Loucy (cell line): ENCODE data around the gene GFRA1.

Experiments
- H2AFZ ChIP-seq: fragments of 200-600 bp; sonication (generic); 2 replicates; pipeline ENCODE4 v1.6.0; 2016; ENCODE audit warnings: antibody characterized with exemption, mild to moderate bottlenecking, low read length, moderate library complexity
- H3F3A ChIP-seq: fragments of 200-600 bp; 2 replicates; pipeline ENCODE4 v1.6.0; 2016; ENCODE audit warnings: antibody characterized with exemption, low read depth, mild to moderate bottlenecking
- H3K27me3 ChIP-seq: fragments of 200-600 bp; sonication (generic); 2 replicates; pipeline ENCODE4 v1.6.1; 2014; ENCODE audit warnings: low read length, mild to moderate bottlenecking; ENCODE audit not compliant: insufficient read depth, poor library complexity, severe bottlenecking
- H3K36me3 ChIP-seq: fragments of 200-600 bp; sonication (generic); 2 replicates; pipeline ENCODE4 v1.6.1; 2016; ENCODE audit warnings: low read length; ENCODE audit not compliant: insufficient read depth
- H3K4me1 ChIP-seq: fragments of 200-600 bp; sonication (generic); 2 replicates; pipeline ENCODE4 v1.5.1; 2014; ENCODE audit warnings: low read length, mild to moderate bottlenecking; ENCODE audit not compliant: insufficient read depth, poor library complexity, severe bottlenecking
- H3K4me2 ChIP-seq: fragments of 200-600 bp; sonication (generic); 2 replicates; pipeline ENCODE4 v1.6.0; 2014; ENCODE audit warnings: antibody characterized with exemption, low read length, low read depth, mild to moderate bottlenecking; ENCODE audit not compliant: poor library complexity, severe bottlenecking
- H3K4me3 ChIP-seq: fragments of 200-600 bp; sonication (generic); 2 replicates; pipeline ENCODE4 v1.5.1; 2014; ENCODE audit warnings: low read length, mild to moderate bottlenecking, mixed read lengths; ENCODE audit not compliant: poor library complexity, severe bottlenecking
- H3K79me2 ChIP-seq: fragments of 200-600 bp; sonication (generic); 2 replicates; pipeline ENCODE4 v1.6.1; 2014; ENCODE audit warnings: low read length; ENCODE audit not compliant: insufficient read depth
- H3K9ac ChIP-seq: fragments of 200-600 bp; sonication (generic); 2 replicates; pipeline ENCODE4 v1.6.0; 2014; ENCODE audit warnings: mild to moderate bottlenecking, low read depth, low read length, moderate library complexity; ENCODE audit not compliant: poor library complexity, severe bottlenecking
- H3K9me2 ChIP-seq: fragments of 200-600 bp; sonication (generic); replicated peaks from 2 replicates; pipeline ENCODE4 v1.6.1; 2016; ENCODE audit warnings: low read depth, low read length, mixed read lengths
- H3K9me3 ChIP-seq: fragments of 200-600 bp; sonication (generic); 2 replicates; pipeline ENCODE4 v1.6.1; 2014; ENCODE audit warnings: mild to moderate bottlenecking, antibody characterized with exemption, low read length, low read depth; ENCODE audit not compliant: insufficient read depth
- H4K20me1 ChIP-seq: fragments of 200-600 bp; sonication (generic); 2 replicates; pipeline ENCODE4 v1.6.0; 2014; ENCODE audit warnings: antibody characterized with exemption, low read length, mild to moderate bottlenecking; ENCODE audit not compliant: insufficient read depth, poor library complexity, severe bottlenecking
- CTCF ChIP-seq: fragments of 200-600 bp; sonication (generic); conservative IDR thresholded peaks from 2 replicates; pipeline ENCODE4 v1.5.1; 2014; ENCODE audit warnings: mild to moderate bottlenecking, antibody characterized with exemption, low read length
- EZH2phosphoT487 ChIP-seq: fragments of 200-600 bp; IDR thresholded peaks from 2 replicates; pipeline ENCODE4 v1.6.1; 2018; ENCODE audit warnings: antibody characterized with exemption, mild to moderate bottlenecking, moderate library complexity, borderline replicate concordance

Gene GFRA1

DNA sequence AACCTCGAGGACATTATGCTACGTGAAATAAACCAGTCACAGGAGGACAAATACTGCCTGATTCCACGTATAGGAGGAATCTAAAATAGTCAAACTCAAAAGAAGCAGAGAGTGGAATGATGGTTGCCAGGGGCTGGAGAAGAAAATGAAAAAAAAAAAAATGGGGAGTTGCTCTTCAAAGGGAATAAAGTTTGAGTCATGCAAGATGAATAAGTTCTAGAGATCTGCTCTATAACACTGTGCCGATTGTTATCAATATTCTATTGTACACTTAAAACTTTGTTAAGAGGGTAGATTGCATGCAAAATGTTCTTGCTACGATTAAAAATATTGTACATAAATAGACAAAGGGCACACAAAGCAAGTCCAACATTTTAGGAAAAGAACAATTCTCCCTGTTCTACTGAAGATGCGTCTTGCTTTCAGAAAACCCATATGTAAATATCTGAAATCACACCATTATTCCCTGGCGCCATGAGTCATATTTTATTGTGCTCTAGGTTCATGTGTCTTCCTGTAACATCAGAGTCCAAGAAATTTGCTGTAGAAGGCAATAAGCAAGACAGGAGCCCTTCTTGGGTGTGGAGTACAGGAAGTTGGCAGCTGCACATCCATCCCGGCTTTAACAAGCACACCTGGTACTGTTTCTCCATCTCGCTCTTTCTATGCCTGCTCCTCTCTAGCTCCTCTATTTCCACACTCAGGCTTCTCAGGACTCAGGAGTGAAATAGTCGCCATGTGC, 145.9 kb downstream of the GFRA1 start:
- Histone ChIP-seq H3K9ac (no peak overlapping the region), H3K9me2 (no peaks in the 10 kb centered on the region), H3K79me2 (peaks cover 13% of the 10 kb centered on the region; the same call in 1 of the 2 replicates), H3K4me2 (no peak overlapping the region), H3F3A (no peaks in the 10 kb centered on the region; the same call in 1 of the 2 replicates), H3K9me3 (peaks cover 5% of the 10 kb centered on the region; the same call in 1 of the 2 replicates), H3K4me3 (no peak overlapping the region), H2AFZ (no peak overlapping the region), H3K4me1 (peaks cover 41% of the 10 kb centered on the region), H4K20me1 (no peaks in the 10 kb centered on the region), H3K36me3 (peaks cover 20% of the 10 kb centered on the region; the same call in 1 of the 2 replicates), H3K27me3 (no peaks in the 10 kb centered on the region)
- no peak for TF ChIP-seq EZH2phosphoT487
- no peak for TF ChIP-seq CTCF

DNA sequence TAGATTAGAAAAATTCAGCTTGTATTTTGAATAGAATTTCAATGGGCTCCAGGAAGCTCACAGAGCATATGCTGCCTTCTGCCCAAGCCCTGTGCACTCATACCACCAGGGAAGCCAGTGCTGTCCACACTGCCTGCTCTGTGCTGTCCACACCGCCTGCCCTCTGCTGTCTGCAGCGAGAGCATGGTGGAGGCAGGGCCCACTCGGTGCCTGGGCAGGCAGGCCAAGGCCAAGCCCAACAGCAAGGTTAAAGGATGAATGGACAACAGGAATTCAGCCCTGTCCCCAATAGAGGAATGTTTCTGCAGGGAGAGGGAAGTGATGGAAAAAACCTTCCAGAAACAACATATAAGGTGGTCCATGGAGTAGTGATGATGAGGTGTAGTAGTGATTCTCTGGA, 146.8 kb downstream of the GFRA1 start:
- Histone ChIP-seq H3K9me3 (peaks cover 5% of the 10 kb centered on the region; the same call in 1 of the 2 replicates), H3K9me2 (no peaks in the 10 kb centered on the region), H3K4me3 (no peak overlapping the region), H3K4me1 (peaks cover 39% of the 10 kb centered on the region), H3K27me3 (no peaks in the 10 kb centered on the region), H3K79me2 (peaks cover 13% of the 10 kb centered on the region; the same call in 1 of the 2 replicates), H3K9ac (no peak overlapping the region), H2AFZ (no peak overlapping the region), H3K36me3 (peaks cover 20% of the 10 kb centered on the region; the same call in 1 of the 2 replicates), H3F3A (no peaks in the 10 kb centered on the region; the same call in 1 of the 2 replicates), H4K20me1 (no peaks in the 10 kb centered on the region), H3K4me2 (no peak overlapping the region)
- TF ChIP-seq CTCF (no peak), EZH2phosphoT487 (no peak)

DNA sequence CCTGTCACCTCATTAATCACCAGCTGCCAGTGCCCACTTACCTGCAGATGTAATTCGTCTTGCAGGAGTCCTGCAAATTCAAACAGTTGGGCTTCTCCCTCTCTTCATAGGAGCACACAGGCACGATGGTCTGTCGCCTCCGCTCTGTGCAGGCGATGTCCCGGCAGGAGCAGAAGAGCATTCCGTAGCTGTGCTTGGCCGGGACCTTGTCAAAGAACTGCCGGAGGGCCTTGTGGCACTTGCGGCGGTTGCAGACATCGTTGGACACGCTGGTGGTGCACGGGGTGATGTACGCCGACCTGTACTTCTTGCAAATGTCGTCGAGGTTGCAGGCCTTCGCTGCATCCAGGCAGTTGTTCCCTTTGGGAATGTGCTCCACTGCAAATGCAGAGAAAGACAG, 147.8 kb downstream of the GFRA1 start:
- no peak for TF ChIP-seq CTCF
- TF ChIP-seq EZH2phosphoT487: no peak
- peaks cover 5% of the 10 kb centered on the region; the same call in 1 of the 2 replicates for H3K9me3 ChIP-seq
- H3K4me3 ChIP-seq: no peak overlapping the region
- H3K4me2 ChIP-seq: no peak overlapping the region
- H3K79me2 ChIP-seq: peaks cover 13% of the 10 kb centered on the region; the same call in 1 of the 2 replicates
- no peaks in the 10 kb centered on the region for H3F3A ChIP-seq
- no peaks in the 10 kb centered on the region for H3K9me2 ChIP-seq
- peaks cover 20% of the 10 kb centered on the region; the same call in 1 of the 2 replicates for H3K36me3 ChIP-seq
- H4K20me1 ChIP-seq: no peaks in the 10 kb centered on the region
- H3K4me1 ChIP-seq: peaks cover 28% of the 10 kb centered on the region
- H3K27me3 ChIP-seq: no peaks in the 10 kb centered on the region
- no peak overlapping the region for H3K9ac ChIP-seq
- no peak overlapping the region for H2AFZ ChIP-seq
